ENCODE results near the gene ATXN3. TPM values are rescaled to one million over a fixed set of nuclear protein-coding genes. Genes with fewer than 3 reads are reported as not detected.

ATXN3 gene
- total and polyA plus RNA-seq, 2 of the 13 experiments (the other 11 are each of a cell fraction or from before 2014, with no cell fraction given) = 14.9 to 17.3 TPM

DNA sequence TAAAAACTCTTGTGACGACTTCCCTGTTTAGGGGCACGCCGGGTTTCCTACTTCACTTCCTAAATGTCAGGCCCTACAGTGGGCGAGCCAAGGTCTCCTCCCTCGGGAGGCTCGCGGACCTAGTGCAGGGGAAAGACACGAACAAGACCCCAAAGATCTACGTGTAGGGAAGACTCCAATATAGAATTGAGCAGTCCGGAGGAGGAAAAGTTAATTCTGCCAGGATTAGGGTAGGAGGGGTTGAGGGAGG, 564 bp downstream of the ATXN3 start:
- no peaks in the 10 kb centered on the region for H3K36me3 ChIP-seq (replicated peaks in 1 of 2; ENCODE audit: control insufficient read depth in 1 of 2, insufficient read depth in 2 of 2, low read length in 2 of 2)
- peaks cover 42% of the 10 kb centered on the region for H3K79me2 ChIP-seq (ENCODE audit: insufficient read depth, low read length)
- no TSS peak for BruUV-seq (replicated peaks)
- H3K4me1 ChIP-seq (ENCODE audit: insufficient read depth, low read length) = peaks cover 59% of the 10 kb centered on the region
- FAIRE-seq = no peak
- H3K4me3 ChIP-seq (replicated peaks in 1 of 3; ENCODE audit: insufficient read depth in 1 of 3, low read depth in 2 of 3, low read length in 3 of 3) = peak overlapping the region; percentile 81 to 91 (median 90)
- peak overlapping the region; percentile 69 for H3K9ac ChIP-seq (ENCODE audit: insufficient read depth, low read depth, low read length)
- in situ Hi-C loops (cut with HindIII; ENCODE audit: extremely low pct_ligation_motif_present, low pct_unique_long_range_greater_than_20kb) (loop anchor here (5.0 kb wide), 1 partner anchor 64 kb away; the partner anchor contains the start of gene TRIP11), intact Hi-C loops (cut with micrococcal nuclease; ENCODE audit: unreplicated experiment) (loop anchor here (1.0 to 5.0 kb wide), 2 partner anchors 66 to 1044 kb away; partner anchors contain the start of genes RPS6KA5 and TRIP11)
- POLR2A ChIA-PET = interaction anchor here (1.1 to 4.3 kb wide), 7 partner anchors 11 to 595 kb away, joined by 4 to 93 read pairs (median 10); partner anchors contain the start of genes CPSF2, NDUFB1, PPP4R3A and TRIP11
- peak overlapping the region; percentile 84 for H3K4me2 ChIP-seq (ENCODE audit: low read depth, low read length)
- peak; percentile 5 for DNase-seq (ENCODE audit: low spot score)
- ATAC-seq = peak; percentile 33
- H3K27me3 ChIP-seq (ENCODE audit: control insufficient read depth in 1 of 2, insufficient read depth in 2 of 2, low read length in 2 of 2) = no peaks in the 10 kb centered on the region; a peak in 1 of 5 replicates
- peak overlapping the region; percentile 64 for H3K27ac ChIP-seq (ENCODE audit: extremely low read length, insufficient read depth, low read length)
- peak overlapping the region; percentile 30 for H2AFZ ChIP-seq (ENCODE audit: low read length)
- 0 out of 2 replicates have a peak, but pooled peaks cover 5% of the 10 kb centered on the region for H4K20me1 ChIP-seq (ENCODE audit: insufficient read depth, low read length)
- under 1% methylated on average over 10 of the region's 10 CpGs for WGBS (ENCODE audit: low lambda C conversion rate)
- CTCF ChIA-PET (ENCODE audit: low intra/inter-chr PET ratio, low total read pairs) = no interaction called here
- H3K9me3 ChIP-seq (ENCODE audit: low read length) = no peaks in the 10 kb centered on the region
- TF ChIP-seq, protein P1, sequence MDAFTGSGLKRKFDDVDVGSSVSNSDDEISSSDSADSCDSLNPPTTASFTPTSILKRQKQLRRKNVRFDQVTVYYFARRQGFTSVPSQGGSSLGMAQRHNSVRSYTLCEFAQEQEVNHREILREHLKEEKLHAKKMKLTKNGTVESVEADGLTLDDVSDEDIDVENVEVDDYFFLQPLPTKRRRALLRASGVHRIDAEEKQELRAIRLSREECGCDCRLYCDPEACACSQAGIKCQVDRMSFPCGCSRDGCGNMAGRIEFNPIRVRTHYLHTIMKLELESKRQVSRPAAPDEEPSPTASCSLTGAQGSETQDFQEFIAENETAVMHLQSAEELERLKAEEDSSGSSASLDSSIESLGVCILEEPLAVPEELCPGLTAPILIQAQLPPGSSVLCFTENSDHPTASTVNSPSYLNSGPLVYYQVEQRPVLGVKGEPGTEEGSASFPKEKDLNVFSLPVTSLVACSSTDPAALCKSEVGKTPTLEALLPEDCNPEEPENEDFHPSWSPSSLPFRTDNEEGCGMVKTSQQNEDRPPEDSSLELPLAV (CRISPR knock-in tag; conservative IDR thresholded peaks at IDR 0.05; ENCODE audit: low read depth) = no peak
- TF ChIP-seq, protein P2, sequence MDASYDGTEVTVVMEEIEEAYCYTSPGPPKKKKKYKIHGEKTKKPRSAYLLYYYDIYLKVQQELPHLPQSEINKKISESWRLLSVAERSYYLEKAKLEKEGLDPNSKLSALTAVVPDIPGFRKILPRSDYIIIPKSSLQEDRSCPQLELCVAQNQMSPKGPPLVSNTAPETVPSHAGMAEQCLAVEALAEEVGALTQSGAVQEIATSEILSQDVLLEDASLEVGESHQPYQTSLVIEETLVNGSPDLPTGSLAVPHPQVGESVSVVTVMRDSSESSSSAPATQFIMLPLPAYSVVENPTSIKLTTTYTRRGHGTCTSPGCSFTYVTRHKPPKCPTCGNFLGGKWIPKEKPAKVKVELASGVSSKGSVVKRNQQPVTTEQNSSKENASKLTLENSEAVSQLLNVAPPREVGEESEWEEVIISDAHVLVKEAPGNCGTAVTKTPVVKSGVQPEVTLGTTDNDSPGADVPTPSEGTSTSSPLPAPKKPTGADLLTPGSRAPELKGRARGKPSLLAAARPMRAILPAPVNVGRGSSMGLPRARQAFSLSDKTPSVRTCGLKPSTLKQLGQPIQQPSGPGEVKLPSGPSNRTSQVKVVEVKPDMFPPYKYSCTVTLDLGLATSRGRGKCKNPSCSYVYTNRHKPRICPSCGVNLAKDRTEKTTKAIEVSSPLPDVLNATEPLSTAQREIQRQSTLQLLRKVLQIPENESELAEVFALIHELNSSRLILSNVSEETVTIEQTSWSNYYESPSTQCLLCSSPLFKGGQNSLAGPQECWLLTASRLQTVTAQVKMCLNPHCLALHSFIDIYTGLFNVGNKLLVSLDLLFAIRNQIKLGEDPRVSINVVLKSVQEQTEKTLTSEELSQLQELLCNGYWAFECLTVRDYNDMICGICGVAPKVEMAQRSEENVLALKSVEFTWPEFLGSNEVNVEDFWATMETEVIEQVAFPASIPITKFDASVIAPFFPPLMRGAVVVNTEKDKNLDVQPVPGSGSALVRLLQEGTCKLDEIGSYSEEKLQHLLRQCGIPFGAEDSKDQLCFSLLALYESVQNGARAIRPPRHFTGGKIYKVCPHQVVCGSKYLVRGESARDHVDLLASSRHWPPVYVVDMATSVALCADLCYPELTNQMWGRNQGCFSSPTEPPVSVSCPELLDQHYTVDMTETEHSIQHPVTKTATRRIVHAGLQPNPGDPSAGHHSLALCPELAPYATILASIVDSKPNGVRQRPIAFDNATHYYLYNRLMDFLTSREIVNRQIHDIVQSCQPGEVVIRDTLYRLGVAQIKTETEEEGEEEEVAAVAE (CRISPR knock-in tag; IDR thresholded peaks at IDR 0.05; ENCODE audit: borderline replicate concordance) = no peak
- TF ChIP-seq KLF16 (CRISPR knock-in tag; IDR thresholded peaks at IDR 0.05) = 0 out of 4 replicates have a peak, but pooled peaks of 1 of the 2 experiments have one; percentile 11
- TF ChIP-seq, protein P3, sequence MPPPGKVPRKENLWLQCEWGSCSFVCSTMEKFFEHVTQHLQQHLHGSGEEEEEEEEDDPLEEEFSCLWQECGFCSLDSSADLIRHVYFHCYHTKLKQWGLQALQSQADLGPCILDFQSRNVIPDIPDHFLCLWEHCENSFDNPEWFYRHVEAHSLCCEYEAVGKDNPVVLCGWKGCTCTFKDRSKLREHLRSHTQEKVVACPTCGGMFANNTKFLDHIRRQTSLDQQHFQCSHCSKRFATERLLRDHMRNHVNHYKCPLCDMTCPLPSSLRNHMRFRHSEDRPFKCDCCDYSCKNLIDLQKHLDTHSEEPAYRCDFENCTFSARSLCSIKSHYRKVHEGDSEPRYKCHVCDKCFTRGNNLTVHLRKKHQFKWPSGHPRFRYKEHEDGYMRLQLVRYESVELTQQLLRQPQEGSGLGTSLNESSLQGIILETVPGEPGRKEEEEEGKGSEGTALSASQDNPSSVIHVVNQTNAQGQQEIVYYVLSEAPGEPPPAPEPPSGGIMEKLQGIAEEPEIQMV (CRISPR knock-in tag; IDR thresholded peaks at IDR 0.05; ENCODE audit: low read depth) = 0 out of 2 replicates have a peak, but pooled peaks have one; percentile 40
- TF ChIP-seq, protein P4, sequence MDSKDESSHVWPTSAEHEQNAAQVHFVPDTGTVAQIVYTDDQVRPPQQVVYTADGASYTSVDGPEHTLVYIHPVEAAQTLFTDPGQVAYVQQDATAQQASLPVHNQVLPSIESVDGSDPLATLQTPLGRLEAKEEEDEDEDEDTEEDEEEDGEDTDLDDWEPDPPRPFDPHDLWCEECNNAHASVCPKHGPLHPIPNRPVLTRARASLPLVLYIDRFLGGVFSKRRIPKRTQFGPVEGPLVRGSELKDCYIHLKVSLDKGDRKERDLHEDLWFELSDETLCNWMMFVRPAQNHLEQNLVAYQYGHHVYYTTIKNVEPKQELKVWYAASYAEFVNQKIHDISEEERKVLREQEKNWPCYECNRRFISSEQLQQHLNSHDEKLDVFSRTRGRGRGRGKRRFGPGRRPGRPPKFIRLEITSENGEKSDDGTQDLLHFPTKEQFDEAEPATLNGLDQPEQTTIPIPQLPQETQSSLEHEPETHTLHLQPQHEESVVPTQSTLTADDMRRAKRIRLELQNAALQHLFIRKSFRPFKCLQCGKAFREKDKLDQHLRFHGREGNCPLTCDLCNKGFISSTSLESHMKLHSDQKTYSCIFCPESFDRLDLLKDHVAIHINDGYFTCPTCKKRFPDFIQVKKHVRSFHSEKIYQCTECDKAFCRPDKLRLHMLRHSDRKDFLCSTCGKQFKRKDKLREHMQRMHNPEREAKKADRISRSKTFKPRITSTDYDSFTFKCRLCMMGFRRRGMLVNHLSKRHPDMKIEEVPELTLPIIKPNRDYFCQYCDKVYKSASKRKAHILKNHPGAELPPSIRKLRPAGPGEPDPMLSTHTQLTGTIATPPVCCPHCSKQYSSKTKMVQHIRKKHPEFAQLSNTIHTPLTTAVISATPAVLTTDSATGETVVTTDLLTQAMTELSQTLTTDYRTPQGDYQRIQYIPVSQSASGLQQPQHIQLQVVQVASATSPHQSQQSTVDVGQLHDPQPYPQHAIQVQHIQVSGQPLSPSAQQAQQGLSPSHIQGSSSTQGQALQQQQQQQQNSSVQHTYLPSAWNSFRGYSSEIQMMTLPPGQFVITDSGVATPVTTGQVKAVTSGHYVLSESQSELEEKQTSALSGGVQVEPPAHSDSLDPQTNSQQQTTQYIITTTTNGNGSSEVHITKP (CRISPR knock-in tag; IDR thresholded peaks at IDR 0.05; ENCODE audit: low read depth) = no peak
- TF ChIP-seq, protein P5, sequence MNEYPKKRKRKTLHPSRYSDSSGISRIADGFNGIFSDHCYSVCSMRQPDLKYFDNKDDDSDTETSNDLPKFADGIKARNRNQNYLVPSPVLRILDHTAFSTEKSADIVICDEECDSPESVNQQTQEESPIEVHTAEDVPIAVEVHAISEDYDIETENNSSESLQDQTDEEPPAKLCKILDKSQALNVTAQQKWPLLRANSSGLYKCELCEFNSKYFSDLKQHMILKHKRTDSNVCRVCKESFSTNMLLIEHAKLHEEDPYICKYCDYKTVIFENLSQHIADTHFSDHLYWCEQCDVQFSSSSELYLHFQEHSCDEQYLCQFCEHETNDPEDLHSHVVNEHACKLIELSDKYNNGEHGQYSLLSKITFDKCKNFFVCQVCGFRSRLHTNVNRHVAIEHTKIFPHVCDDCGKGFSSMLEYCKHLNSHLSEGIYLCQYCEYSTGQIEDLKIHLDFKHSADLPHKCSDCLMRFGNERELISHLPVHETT (CRISPR knock-in tag; conservative IDR thresholded peaks at IDR 0.05) = no peak
- 0 out of 2 replicates have a peak, but pooled peaks have one; percentile 6 for TF ChIP-seq RFXAP (CRISPR knock-in tag; IDR thresholded peaks at IDR 0.05; ENCODE audit: borderline replicate concordance)
- TF ChIP-seq TGIF2 (CRISPR knock-in tag; IDR thresholded peaks at IDR 0.05) = 0 out of 2 replicates have a peak, but pooled peaks have one; percentile 55
- no peak for TF ChIP-seq DPF2 (CRISPR knock-in tag; IDR thresholded peaks at IDR 0.05; ENCODE audit: borderline replicate concordance, low read depth)

All from HepG2 (cell line).